SH-SY5Y (cell line): Measurements from ENCODE around the gene RRAGD.

Source experiments
- GATA2 ChIP-seq: IDR thresholded peaks from 2 replicates; pipeline ENCODE4 v1.6.1; 2011; ENCODE audit warnings: mild to moderate bottlenecking, low read depth, low read length
- GATA3 ChIP-seq: IDR thresholded peaks from 2 replicates; pipeline ENCODE4 v1.6.1; 2011; ENCODE audit warnings: low read depth, mild to moderate bottlenecking, low read length, moderate library complexity

GRCh38 chr6:89406141-89406540, 5.9 kb downstream of the RRAGD start:
- TF ChIP-seq GATA2 (no peak), GATA3 (no peak)
